Common myeloid progenitor, CD34-positive (primary cell): Measurements from ENCODE around the gene RBMS1. TPM values are rescaled to one million over a fixed set of nuclear protein-coding genes. Genes with fewer than 3 reads are reported as not detected.

Experiments
- CTCF ChIA-PET: fragments of 350-600 bp; sonication (Branson Sonifier 250); formaldehyde crosslinking; loops from one replicate; lab custom pipeline; 2021; ENCODE audit warnings: antibody characterized with exemption; lab: Charles Lee
- POLR2A ChIA-PET: fragments of 350-600 bp; sonication (Branson Sonifier 250); formaldehyde crosslinking; loops from one replicate; lab custom pipeline; 2021; ENCODE audit warnings: antibody characterized with exemption; lab: Charles Lee
- DNase-seq, 3 donors: peaks; one replicate each; pipeline versions ENCODE4 v3.0.0 to v3.0.0-alpha.2; 2013
- H3K27ac ChIP-seq, 2 experiments: 1 replicate in 1 of 2; 2 replicates in 1 of 2; pipeline ENCODE4 v1.7.0; 2013; ENCODE audit warnings: inconsistent platforms in 2 of 2, low read length in 2 of 2, mild to moderate bottlenecking in 2 of 2, low read depth in 1 of 2, moderate library complexity in 1 of 2; ENCODE audit not compliant: severe bottlenecking in 2 of 2, insufficient read depth in 1 of 2, poor library complexity in 1 of 2
- H3K27me3 ChIP-seq, 5 experiments: replicated peaks in 2 of 5; 1 replicate in 3 of 5; 2 replicates in 2 of 5; pipeline versions ENCODE4 v1.6.1 to v1.7.0; 2013; ENCODE audit warnings: low read length in 4 of 5, mild to moderate bottlenecking in 2 of 5, moderate library complexity in 2 of 5, inconsistent platforms in 1 of 5; ENCODE audit not compliant: insufficient read depth in 5 of 5, control insufficient read depth in 4 of 5
- H3K36me3 ChIP-seq, 4 experiments: 1 replicate in 2 of 4; 2 replicates in 2 of 4; pipeline versions ENCODE4 v1.6.1 to v1.7.0; 2013; ENCODE audit warnings: low read length in 3 of 4, control low read depth in 1 of 4, mild to moderate bottlenecking in 1 of 4; ENCODE audit not compliant: control insufficient read depth in 4 of 4, insufficient read depth in 4 of 4
- H3K4me1 ChIP-seq, 4 experiments: 1 replicate in 3 of 4; 2 replicates in 1 of 4; pipeline versions ENCODE4 v1.6.1 to v1.7.1; 2013; ENCODE audit warnings: low read length in 3 of 4, mild to moderate bottlenecking in 3 of 4, control low read depth in 1 of 4, inconsistent platforms in 1 of 4, moderate library complexity in 1 of 4; ENCODE audit not compliant: control insufficient read depth in 4 of 4, insufficient read depth in 4 of 4; ENCODE audit errors: control extremely low read depth in 1 of 4
- H3K4me3 ChIP-seq, 7 experiments: 1 replicate in 4 of 7; 2 replicates in 3 of 7; pipeline versions ENCODE4 v1.5.1 to v1.7.0; 2013; ENCODE audit warnings: mild to moderate bottlenecking in 7 of 7, low read length in 6 of 7, moderate library complexity in 6 of 7, inconsistent platforms in 2 of 7, low read depth in 2 of 7, control low read depth in 1 of 7; ENCODE audit not compliant: insufficient read depth in 4 of 7, control insufficient read depth in 1 of 7; ENCODE audit errors: extremely low read depth in 1 of 7
- H3K9me3 ChIP-seq, 5 experiments: 1 replicate in 4 of 5; 2 replicates in 1 of 5; pipeline versions ENCODE4 v1.6.1 to v1.7.1; 2013; ENCODE audit warnings: low read length in 4 of 5, mild to moderate bottlenecking in 2 of 5, inconsistent platforms in 1 of 5, low read depth in 1 of 5, moderate library complexity in 1 of 5; ENCODE audit not compliant: control insufficient read depth in 4 of 5, insufficient read depth in 2 of 5; ENCODE audit errors: control extremely low read depth in 1 of 5
- WGBS: methylation state at CpG from one replicate; pipeline ENCODE4 v1.1.5; 2013; ENCODE audit not compliant: insufficient coverage; 5-methylcytosine and 5-hydroxymethylcytosine counted together
- polyA plus RNA-seq: library from polyadenylated mRNA; unstranded; fragments of 120-200 nt; gene quantifications from one replicate; pipeline ENCODE4 v1.2.1, GENCODE V29; 2013

Gene RBMS1, protein sequence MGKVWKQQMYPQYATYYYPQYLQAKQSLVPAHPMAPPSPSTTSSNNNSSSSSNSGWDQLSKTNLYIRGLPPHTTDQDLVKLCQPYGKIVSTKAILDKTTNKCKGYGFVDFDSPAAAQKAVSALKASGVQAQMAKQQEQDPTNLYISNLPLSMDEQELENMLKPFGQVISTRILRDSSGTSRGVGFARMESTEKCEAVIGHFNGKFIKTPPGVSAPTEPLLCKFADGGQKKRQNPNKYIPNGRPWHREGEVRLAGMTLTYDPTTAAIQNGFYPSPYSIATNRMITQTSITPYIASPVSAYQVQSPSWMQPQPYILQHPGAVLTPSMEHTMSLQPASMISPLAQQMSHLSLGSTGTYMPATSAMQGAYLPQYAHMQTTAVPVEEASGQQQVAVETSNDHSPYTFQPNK
- polyA plus RNA-seq: 36.9 TPM

DNA sequence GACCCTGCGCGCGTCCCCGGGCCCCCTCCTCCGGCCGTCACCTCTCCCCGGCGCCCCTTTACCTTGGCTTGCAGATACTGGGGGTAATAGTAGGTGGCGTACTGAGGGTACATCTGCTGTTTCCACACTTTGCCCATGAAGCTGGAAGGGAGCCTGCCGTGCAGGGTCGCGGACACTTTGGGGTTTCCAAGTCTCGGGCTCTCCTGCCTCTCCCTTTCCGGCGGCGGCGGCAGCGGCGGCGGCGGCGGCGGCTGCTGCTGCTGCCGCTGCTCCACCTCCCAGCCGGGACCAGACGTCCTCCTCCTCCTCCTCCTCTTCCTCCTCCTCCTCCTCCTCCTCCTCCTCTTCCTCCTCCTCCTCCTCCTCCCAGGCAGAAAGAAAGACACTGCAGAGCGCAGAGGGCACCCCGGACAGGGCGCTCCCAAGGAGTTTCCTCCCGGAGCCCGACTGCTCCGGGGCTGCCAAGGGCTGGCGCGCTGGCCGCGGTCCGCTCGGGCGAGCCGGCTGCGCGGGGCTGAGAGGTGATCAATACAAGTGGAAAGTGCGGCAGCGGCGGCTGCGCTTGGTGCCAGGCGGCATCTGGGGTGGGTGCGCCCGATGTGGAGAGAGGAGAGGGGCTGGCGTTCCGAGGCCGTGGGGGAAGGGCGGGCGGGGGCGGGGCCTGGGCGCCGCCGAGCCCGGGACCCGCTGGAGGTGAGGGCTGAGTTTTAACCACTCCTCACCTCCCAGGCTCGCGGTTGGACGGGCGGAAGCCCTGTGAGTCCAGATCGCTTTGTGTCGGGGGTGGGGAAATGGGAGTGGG is at the start of gene RBMS1:
TSS of gene RBMS1 (minus strand) at position 581 of the 802 bp plus-strand sequence. CDS start at position 137, 444 bp downstream.
- DNase-seq: peak; percentile 33 to 72 (median 55)
- ChIA-PET CTCF (no interaction called here), POLR2A (no interaction called here)
- peaks cover 0 to 3% (median 0%) of the 10 kb centered on the region in 5 experiments for H3K27me3 ChIP-seq
- peaks cover 0 to 18% (median 8%) of the 10 kb centered on the region in 4 experiments for H3K4me1 ChIP-seq
- no peaks in the 10 kb centered on the region for H3K36me3 ChIP-seq
- 0% methylated on average over 23 of the region's 66 CpGs for WGBS
- H3K9me3 ChIP-seq: no peaks in the 10 kb centered on the region
- peak within 1 kb of the TSS; percentile 72 to 91 (median 84) for H3K4me3 ChIP-seq
- H3K27ac ChIP-seq: peak within 1 kb of the TSS in 1 of 2 experiments; percentile 25

DNA sequence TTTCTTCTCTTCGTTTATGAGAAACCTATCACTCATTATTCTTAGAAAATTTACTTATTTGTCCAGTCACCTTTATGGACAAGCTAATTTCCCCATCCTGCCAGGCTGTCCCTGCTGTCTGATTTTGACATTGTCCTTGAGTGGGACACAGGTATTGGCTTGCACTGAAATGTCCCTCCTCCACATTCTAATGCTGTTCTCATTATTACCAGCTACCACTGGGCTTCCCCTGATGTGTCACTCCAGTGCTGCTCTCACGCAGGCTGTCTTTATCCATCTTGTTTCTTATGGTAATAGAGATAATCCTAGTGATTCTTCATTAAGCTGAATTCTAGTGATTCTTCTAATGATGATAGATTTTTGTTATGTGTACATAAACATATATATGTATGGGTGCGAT is 48.1 kb upstream of the RBMS1 start:
- ChIA-PET CTCF (no interaction called here), POLR2A (no interaction called here)
- no peaks in the 10 kb centered on the region for H3K27me3 ChIP-seq
- no peaks in the 10 kb centered on the region for H3K9me3 ChIP-seq
- no peak overlapping the region for H3K27ac ChIP-seq
- no peaks in the 10 kb centered on the region for H3K36me3 ChIP-seq
- no peaks in the 10 kb centered on the region for H3K4me1 ChIP-seq
- no peak overlapping the region for H3K4me3 ChIP-seq
- no peak for DNase-seq
- WGBS: 100% methylated on average over 1 of the region's 3 CpGs

DNA sequence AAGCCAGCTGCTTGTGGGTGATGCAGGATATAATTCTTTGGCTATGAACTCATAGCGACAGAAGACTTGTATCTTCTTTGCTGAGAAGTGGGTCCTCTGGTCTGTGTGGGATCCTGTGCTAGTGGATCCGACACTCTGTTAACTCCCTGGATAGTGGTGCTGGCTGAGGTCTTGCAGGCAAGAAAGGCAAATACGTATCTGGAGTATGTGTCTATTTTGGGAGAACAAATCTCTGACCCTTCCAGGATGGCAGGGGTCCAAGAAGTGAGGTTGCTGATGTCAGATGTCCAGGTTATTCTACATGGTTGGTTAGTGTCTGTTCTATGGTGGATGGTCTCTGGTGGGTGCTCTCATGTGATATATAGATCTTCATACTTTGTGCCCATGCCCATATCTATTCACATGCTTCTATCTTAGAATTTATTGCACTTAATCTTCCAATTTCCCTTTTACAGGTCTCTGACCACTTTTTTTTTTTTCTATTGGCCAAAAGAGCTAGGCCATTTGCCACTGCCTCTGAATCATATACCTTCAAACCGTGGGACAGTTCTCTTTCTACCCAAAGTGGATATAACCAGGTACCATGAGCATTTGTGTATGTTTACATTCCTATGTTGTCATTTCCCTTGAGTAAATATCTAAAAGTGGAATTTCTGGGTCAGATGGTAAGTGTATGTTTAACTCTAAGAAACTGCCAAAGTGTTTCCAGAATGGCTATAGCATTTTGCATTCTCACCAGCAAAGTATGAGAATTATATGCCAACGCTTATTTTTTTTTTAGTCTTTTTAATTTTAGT is 45.1 kb upstream of the RBMS1 start:
- Histone ChIP-seq H3K4me1 (no peaks in the 10 kb centered on the region), H3K27me3 (no peaks in the 10 kb centered on the region), H3K36me3 (no peaks in the 10 kb centered on the region), H3K9me3 (no peaks in the 10 kb centered on the region), H3K27ac (no peak overlapping the region), H3K4me3 (no peak overlapping the region)
- ChIA-PET CTCF (interaction anchor here (1.6 kb wide), 1 partner anchor 10 kb away, joined by 5 read pairs; no protein-coding TSS in a partner anchor), POLR2A (no interaction called here)
- WGBS: 100% methylated on average over 3 of the region's 5 CpGs
- DNase-seq: no peak

DNA sequence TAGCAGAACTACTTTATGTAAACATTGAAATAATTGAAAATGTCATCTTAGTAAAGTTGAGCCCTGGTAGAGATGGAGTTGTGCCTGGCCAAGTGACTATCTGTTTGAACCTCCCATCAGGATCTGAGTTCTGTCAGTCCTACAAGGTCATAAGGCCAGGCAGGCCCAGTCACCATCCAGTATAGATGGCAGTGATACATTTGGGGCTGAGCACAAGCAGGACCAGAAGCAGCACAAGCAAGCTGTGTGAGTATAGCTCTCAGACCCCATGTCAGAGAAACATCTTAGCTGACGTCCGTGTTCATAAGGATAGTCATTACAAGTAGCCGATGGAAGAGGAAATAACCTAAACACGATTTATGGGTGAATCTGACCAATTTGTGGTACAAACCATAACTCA is 44.5 kb upstream of the RBMS1 start:
- H3K4me1 ChIP-seq: no peaks in the 10 kb centered on the region
- no peak overlapping the region for H3K4me3 ChIP-seq
- H3K36me3 ChIP-seq: no peaks in the 10 kb centered on the region
- H3K27me3 ChIP-seq: no peaks in the 10 kb centered on the region
- CTCF ChIA-PET: interaction anchor here (1.6 kb wide), 1 partner anchor 11 kb away, joined by 5 read pairs; no protein-coding TSS in a partner anchor
- POLR2A ChIA-PET: no interaction called here
- 90% methylated on average over 4 of the region's 4 CpGs for WGBS
- no peaks in the 10 kb centered on the region for H3K9me3 ChIP-seq
- DNase-seq: no peak
- no peak overlapping the region for H3K27ac ChIP-seq

DNA sequence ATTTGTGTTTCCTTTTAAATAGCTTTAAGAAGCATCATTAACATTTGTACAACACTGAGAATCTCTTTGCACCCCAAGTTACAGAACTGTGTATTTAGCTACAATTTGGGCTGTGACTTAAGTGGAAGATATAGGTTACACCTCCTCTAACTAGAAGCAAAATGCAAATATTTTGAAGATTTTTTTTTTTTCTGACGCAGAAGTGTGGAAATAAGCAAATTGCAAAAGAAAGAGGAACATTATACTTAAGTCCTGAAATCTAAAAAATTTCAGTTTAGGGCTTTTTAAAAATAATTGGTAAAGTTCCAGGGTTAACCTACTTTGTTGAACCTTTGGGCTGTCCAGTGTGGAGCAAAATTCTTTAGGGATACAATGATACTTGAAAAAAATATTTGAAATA is 41.4 kb upstream of the RBMS1 start:
- CTCF ChIA-PET: no interaction called here
- H3K36me3 ChIP-seq: no peaks in the 10 kb centered on the region
- no peaks in the 10 kb centered on the region for H3K9me3 ChIP-seq
- POLR2A ChIA-PET: no interaction called here
- H3K27me3 ChIP-seq: no peaks in the 10 kb centered on the region
- no CpG with 5 or more reads among the region's 1 CpG for WGBS
- no peaks in the 10 kb centered on the region for H3K4me1 ChIP-seq
- no peak overlapping the region for H3K27ac ChIP-seq
- no peak for DNase-seq
- H3K4me3 ChIP-seq: no peak overlapping the region

DNA sequence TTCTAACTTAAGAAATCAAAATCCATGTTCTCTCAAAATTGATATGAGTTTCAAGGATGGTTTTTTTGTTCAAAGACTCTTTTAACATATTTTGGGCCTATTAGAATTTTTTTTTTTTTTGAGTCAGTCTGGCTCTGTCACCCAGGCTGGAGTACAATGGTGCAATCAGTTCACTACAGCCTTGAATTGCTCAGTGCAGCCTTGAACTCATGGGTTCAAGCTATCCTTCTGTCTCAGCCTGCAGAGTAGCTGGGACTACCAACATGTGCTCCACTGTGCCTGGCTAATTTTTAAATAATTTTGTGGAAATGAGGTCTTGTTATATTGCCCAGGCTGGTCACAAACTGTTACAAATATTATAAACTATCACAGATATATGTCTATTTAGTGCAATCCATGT is 40.6 kb upstream of the RBMS1 start:
- no peak overlapping the region for H3K27ac ChIP-seq
- H3K4me3 ChIP-seq: no peak overlapping the region
- no peaks in the 10 kb centered on the region for H3K36me3 ChIP-seq
- CTCF ChIA-PET: no interaction called here
- no peaks in the 10 kb centered on the region for H3K27me3 ChIP-seq
- no peaks in the 10 kb centered on the region for H3K4me1 ChIP-seq
- POLR2A ChIA-PET: no interaction called here
- H3K9me3 ChIP-seq: no peaks in the 10 kb centered on the region
- DNase-seq: no peak
